OCI-M2 (cell line): ENCODE results near the gene ISX.

Experiments used
- DNase-seq: peaks from one replicate; lab custom pipeline; 2025; ENCODE audit not compliant: unreplicated experiment; lab: John Stamatoyannopoulos, UW

The ISX gene

GRCh38 chr22:35109616-35110015 is 43.7 kb downstream of the ISX start:
- DNase-seq, result no peak

DNA sequence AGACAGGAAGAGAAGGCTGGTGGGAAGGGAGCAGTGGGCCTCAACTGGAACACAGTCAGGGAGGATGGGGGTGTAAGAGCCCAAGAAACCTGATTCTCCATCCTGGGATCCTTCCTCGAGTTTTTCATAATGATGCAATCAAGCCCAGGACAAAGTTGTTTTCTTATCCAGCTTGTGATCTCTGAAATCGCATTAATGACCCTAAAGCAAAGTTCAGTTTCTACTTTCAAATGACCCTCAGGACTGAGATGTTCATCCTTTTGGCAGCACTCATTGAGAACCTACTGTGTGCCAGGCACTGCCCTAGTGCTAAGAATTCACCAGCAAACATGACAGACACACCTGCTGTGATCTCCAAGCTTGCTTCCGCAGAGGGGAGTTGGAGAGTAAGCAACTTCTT is 45.3 kb downstream of the ISX start:
- DNase-seq, result no peak

- no peak for DNase-seq
Measured at GRCh38 chr22:35113341-35113740, 47.4 kb downstream of the ISX start.

DNA sequence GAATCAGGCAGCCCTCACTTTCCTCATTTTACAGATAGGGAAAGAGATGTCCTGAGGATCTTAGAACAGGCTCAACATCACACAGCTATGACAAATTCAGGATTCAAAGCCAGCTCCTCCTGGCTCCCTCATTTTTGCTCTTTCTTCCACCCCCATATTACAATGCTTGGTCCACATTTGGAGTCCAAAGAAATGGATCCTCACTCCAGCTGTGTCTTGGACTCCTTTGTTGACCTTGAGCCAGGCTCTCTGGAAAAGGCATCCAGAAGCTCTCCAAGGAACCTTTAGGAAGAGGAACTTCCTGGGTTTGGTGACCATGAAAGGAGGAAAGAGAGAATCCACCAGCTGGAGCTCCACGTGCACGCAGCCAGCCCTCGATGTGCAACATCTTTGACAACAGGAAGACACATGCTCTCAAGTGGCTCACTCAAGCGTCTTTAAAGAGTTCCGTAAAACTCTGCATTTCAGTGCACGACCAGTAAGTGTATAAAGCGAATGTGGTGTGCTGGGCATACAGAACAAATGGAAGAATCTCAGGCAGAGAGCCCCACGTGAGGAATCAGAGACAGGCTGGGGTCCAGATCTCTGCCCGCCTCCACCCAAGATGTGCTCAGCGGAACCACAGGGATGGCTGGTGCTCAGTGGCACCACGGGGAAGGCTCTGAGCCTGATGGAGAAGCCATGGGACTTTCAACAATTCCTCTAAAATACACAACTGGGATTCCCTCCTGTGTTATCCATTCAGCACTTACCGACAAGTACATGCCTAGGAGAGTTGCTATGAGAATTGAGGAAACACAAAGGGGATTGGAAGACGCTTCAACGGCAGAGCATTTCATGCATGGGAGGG is 48.4 kb downstream of the ISX start:
- no peak for DNase-seq

GRCh38 chr22:35115515-35115914 is 49.6 kb downstream of the ISX start:
- no peak for DNase-seq

- DNase-seq, result no peak
Measured at GRCh38 chr22:35116269-35116668, 50.3 kb downstream of the ISX start.

- no peak for DNase-seq
Measured at GRCh38 chr22:35116817-35117216, 50.9 kb downstream of the ISX start.

- DNase-seq, result no peak
Measured at GRCh38 chr22:35119494-35119893, 53.5 kb downstream of the ISX start.

DNA sequence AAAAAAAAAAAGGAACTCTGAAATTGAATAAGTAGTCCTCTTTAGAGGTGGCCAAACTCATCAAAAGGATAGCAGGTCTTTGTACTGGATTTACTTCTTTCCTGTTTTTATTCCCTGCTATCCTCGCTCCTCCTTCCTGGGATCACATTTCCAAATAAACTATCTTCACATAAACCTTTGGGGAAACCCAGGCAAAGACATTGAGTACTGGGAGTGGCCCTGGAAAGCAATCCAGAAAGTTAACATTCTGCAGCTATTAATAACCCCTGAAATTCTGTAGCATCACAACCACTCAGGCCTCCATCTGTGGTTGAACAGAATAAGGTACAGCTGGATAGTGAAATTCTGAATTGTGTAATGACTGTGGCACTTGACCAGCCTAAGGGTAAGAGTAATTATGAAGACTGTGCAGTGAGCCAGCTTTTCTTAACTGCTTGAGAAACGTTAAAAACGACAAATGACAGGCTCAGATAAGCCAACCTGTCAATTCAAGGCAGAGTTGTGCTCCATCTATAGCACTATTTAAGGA is 58.8 kb downstream of the ISX start:
- DNase-seq, result no peak

GRCh38 chr22:35126993-35127392 is 61.0 kb downstream of the ISX start:
- DNase-seq, result no peak

DNA sequence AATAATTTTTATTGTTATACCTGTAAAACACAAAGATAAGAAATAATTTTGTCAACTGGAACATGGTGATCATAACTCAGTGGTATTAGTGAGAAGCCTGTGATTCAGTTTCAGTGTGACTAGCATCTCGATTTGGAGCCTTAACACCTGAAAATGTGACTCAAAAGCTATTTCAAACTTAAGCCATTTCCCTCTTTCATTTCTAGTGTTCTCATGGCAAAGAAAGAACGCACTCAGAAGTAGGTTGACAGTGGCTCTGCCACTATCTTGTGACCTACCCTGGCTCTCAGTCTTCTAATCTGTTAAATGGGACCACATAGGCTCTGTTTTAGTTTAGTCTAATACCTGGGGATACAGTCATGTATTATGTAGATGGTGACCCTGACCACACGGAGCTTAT is 62.7 kb downstream of the ISX start:
- no peak for DNase-seq

DNA sequence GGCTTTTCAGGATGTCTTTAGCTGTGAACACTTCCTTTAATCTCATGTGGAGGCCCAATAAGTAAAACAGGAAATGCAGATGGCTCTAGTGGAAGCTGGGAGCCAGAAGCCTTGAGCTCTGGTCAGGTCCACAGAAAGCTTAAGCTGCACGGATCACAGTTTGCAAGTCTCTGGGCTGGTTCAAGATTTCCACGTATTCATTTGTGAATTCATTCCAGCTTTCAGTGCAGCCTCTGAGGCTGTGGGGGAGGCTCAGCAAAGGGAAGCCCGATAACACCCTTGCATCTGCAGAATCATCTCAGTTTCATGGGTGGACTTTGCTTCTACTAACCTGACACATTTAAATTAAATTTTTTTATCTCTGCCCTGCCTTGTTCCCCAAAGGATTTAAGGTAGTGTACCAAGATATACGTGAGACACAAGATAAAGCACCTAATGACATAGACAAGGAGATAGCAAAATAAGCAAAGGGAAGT is 65.6 kb downstream of the ISX start:
- DNase-seq, result no peak

DNA sequence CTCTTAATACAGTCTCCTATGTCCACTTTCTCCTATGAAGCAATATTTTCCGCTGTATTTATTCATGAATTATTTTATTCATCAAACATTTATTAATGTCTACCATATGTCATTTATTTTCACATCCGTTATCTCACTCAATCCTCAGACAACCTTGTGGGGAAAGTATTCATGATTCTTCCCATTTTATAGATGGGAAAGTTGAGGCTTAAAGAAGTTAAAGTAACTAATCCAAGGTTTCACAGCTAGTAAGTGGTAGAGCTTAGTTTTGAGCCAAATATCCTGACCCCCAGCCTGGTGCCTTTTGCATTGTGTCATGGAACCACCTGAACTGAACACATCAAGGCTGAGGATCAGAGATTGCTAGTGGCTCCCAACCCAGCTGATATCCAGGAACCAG is 66.6 kb downstream of the ISX start:
- DNase-seq, result no peak

- DNase-seq, result no peak
Measured at GRCh38 chr22:35133702-35134380, 67.9 kb downstream of the ISX start.

DNA sequence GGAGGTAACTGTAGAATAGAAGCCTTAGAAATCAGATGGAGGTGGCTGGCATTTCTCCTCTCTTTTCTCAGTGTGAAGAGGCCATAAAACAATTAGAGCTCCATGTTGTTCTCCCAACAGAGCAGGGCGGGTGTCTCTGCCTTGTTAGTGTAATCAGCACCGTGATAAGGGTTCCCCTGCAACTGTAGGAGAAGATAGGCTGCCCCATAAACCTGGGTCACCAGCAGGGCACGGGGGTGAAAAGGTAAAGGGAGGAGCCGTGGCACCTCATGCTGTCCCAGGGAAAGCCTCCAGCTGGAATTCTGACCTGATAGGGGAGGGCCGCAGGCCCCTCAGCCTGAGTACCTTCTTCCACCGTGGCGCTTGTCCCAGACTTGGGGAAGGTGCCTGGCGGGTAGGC is 68.7 kb downstream of the ISX start:
- DNase-seq, result no peak

GRCh38 chr22:35135165-35135564 is 69.2 kb downstream of the ISX start:
- DNase-seq, result no peak
